Esophagus (tissue), 2 donors: Measurements from ENCODE around the gene GABRG3. TPM values are rescaled to one million over a fixed set of nuclear protein-coding genes. Genes with fewer than 3 reads are reported as not detected.

Experiments
- H3K27ac ChIP-seq, 2 donors: one replicate each; pipeline ENCODE4 v1.5.1; 2013; ENCODE audit warnings: low read depth in 2 of 2, mild to moderate bottlenecking in 2 of 2, inconsistent platforms in 1 of 2, low read length in 1 of 2, moderate library complexity in 1 of 2
- H3K27me3 ChIP-seq, 2 donors: one replicate each; pipeline ENCODE4 v1.6.1; 2013; ENCODE audit warnings: low read length in 2 of 2, control low read depth in 1 of 2, mild to moderate bottlenecking in 1 of 2; ENCODE audit not compliant: insufficient read depth in 2 of 2, control insufficient read depth in 1 of 2
- H3K36me3 ChIP-seq, 2 donors: one replicate each; pipeline ENCODE4 v1.6.1; 2013; ENCODE audit warnings: low read length in 1 of 2; ENCODE audit not compliant: control insufficient read depth in 2 of 2, insufficient read depth in 2 of 2
- H3K4me1 ChIP-seq, 2 donors: one replicate each; pipeline ENCODE4 v1.6.1; 2013; ENCODE audit warnings: low read length in 1 of 2; ENCODE audit not compliant: control insufficient read depth in 2 of 2, insufficient read depth in 2 of 2
- H3K4me3 ChIP-seq, 2 donors: one replicate each; pipeline ENCODE4 v1.5.1; 2013; ENCODE audit warnings: low read length in 2 of 2, mild to moderate bottlenecking in 2 of 2, low read depth in 1 of 2, moderate library complexity in 1 of 2
- H3K9me3 ChIP-seq, 2 donors: one replicate each; pipeline ENCODE4 v1.6.1; 2013; ENCODE audit warnings: mild to moderate bottlenecking in 2 of 2, low read depth in 1 of 2, low read length in 1 of 2, moderate library complexity in 1 of 2; ENCODE audit not compliant: control insufficient read depth in 2 of 2, insufficient read depth in 1 of 2
- WGBS, 2 donors: extraction: QIAGEN DNeasy Blood & Tissue Kit; methylation state at CpG; one replicate each; pipeline ENCODE4 v1.1.7; 2013; 5-methylcytosine and 5-hydroxymethylcytosine counted together
- polyA plus RNA-seq, 2 donors: library from polyadenylated mRNA; stranded (reverse); fragments of 200-250 nt; gene quantifications; one replicate each; pipeline ENCODE4 v1.2.3, GENCODE V29; 2013
- donor health status: healthy with polysubstance abuse.
- donor health status: Bipolar disorder and iron deficiency.

GABRG3 gene
- polyA plus RNA-seq, 2 donors: not detected

DNA sequence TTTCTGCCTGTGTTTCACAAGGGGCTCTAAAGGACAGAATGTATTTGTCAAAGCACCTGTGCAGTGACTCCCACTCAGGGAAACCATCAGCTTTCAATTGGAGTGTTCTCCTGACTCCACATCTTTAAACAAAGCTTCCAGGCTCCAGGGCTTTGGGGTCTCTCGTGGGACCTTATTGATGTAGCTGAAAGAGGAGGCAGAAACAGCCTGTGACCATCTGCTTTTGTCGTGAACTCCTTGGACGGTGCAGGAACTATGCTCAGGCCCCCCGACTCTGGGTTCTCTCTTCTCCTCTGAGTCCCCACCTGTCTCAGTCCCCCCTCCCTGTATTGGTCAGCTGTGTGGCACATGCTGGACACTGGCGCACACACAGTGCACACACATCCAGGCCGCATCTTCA, 486.8 kb downstream of the GABRG3 start:
- 89 to 91% methylated on average over 6 of the region's 6 CpGs for WGBS, 2 donors
- H3K4me1 ChIP-seq: peaks cover 0 to 2% of the 10 kb centered on the region in 2 donors
- no peaks in the 10 kb centered on the region for H3K9me3 ChIP-seq
- H3K27ac ChIP-seq: no peak overlapping the region
- no peak overlapping the region for H3K4me3 ChIP-seq
- no peaks in the 10 kb centered on the region for H3K27me3 ChIP-seq
- no peaks in the 10 kb centered on the region for H3K36me3 ChIP-seq

DNA sequence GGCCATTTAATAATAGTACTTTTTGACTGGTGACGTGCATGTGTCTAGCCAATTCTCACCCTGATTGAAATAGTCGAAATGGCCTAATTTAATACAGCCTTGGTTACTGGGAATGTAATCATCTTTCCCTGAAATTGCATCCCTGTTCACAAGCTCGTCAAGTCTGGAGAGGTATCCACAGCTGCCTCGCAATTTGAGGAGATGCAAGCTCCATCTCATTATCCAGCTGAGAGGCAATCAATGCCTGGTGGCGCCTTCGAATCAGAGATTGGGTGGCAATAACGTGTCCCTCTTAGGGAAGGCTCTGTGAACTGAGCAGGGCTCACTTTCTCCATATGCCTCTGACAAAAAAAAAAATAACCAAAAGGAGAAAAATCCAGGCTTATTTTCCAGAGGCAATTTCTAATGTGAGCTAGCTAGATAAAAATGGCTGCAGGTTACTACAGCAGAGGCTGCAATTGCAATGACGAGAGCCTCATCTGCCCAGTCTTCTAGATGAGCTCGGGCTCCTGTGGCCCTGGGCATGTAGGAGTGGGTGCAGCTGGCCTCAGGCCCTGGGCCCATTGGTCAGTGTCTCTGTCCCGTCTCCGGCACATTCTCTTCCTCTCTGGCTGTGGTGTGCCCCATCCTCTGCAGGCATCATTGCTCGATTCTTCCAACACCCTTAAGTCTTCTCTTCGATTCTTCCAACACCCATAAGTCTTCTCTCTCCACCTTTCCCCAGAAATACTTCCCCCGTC, 487.5 kb downstream of the GABRG3 start:
- H3K27me3 ChIP-seq: no peaks in the 10 kb centered on the region
- no peak overlapping the region for H3K27ac ChIP-seq
- H3K4me1 ChIP-seq: peaks cover 0 to 2% of the 10 kb centered on the region in 2 donors
- 87 to 89% methylated on average over 14 of the region's 14 CpGs for WGBS, 2 donors
- no peak overlapping the region for H3K4me3 ChIP-seq
- no peaks in the 10 kb centered on the region for H3K9me3 ChIP-seq
- no peaks in the 10 kb centered on the region for H3K36me3 ChIP-seq

DNA sequence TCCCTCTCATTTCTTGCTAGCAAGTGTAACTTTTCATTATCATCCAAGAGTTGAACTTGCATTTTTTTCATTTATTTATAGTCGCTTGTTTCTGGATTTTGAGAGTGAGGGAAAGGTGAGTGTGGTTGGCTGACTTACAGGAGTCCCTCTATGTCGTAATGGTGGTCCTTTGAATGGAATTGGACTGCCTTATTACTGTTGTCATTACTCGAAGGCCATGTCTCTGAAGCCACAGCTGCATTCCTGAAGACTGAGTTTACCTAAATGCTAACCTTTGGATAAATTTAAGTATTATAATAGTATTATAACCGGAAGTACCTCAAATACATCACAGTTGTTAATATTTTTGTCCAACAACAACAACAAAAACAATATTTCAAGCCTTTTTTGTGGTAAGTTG, 488.9 kb downstream of the GABRG3 start:
- no peaks in the 10 kb centered on the region for H3K9me3 ChIP-seq
- no peaks in the 10 kb centered on the region for H3K36me3 ChIP-seq
- 68 to 85% methylated on average over 4 of the region's 4 CpGs for WGBS, 2 donors

DNA sequence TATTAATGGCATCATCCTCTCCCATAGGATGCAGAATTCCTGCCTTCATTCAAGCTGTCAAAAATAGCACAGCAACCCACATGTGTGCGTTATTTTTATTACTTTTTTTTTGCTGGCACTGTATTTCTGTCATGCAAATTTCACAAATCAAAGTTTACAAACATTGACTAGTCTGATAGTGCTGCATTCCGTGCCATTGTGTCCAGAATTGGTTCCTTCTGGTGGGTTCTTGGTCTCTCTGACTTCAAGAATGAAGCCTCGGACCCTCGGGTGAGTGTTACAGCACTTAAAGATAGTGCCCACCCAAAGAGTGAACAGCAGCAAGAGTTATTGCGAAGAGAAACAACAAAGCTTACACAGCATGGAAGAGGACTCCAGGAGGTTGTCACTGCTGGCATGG, 490.2 kb downstream of the GABRG3 start:
- Histone ChIP-seq H3K4me3 (no peak overlapping the region), H3K27ac (no peak overlapping the region), H3K4me1 (no peaks in the 10 kb centered on the region), H3K27me3 (no peaks in the 10 kb centered on the region), H3K36me3 (no peaks in the 10 kb centered on the region), H3K9me3 (no peaks in the 10 kb centered on the region)
- 75 to 81% methylated on average over 5 of the region's 5 CpGs for WGBS, 2 donors

More for the DNA sequence above, 488.9 kb downstream of the GABRG3 start:
- no peak overlapping the region for H3K27ac ChIP-seq
- no peaks in the 10 kb centered on the region for H3K4me1 ChIP-seq
- no peak overlapping the region for H3K4me3 ChIP-seq
- no peaks in the 10 kb centered on the region for H3K27me3 ChIP-seq

DNA sequence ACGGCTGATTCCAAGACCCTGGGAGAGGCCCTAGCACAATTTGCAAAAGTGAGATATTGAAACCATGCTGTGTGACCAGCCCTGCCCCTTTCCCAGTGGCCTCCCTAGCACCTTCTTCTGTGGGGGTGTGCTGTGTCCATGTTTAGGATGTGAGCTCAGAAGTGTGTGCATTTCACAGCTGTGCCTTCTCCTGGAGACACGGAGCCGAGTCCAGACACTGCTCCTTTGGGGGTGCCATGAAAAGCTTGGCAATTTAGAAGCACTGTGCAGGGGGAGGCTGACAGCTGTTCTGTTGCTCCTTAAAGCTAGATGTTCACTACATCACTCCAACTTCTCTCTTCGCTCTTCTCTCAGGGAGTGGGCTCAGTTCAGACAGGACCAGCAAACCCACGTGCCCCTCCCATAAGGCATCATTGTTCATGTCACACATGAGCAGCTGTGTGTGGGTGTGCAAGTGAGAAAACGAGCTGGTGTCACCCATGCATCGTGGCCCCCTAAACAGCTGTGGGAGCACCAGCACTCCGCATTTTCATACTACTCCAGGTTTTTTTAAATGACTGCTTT, 492.6 kb downstream of the GABRG3 start:
- WGBS, 2 donors: 67 to 74% methylated on average over 8 of the region's 8 CpGs
- H3K27ac ChIP-seq: no peak overlapping the region
- no peaks in the 10 kb centered on the region for H3K4me1 ChIP-seq
- no peaks in the 10 kb centered on the region for H3K9me3 ChIP-seq
- no peaks in the 10 kb centered on the region for H3K36me3 ChIP-seq
- no peaks in the 10 kb centered on the region for H3K27me3 ChIP-seq
- H3K4me3 ChIP-seq: no peak overlapping the region

DNA sequence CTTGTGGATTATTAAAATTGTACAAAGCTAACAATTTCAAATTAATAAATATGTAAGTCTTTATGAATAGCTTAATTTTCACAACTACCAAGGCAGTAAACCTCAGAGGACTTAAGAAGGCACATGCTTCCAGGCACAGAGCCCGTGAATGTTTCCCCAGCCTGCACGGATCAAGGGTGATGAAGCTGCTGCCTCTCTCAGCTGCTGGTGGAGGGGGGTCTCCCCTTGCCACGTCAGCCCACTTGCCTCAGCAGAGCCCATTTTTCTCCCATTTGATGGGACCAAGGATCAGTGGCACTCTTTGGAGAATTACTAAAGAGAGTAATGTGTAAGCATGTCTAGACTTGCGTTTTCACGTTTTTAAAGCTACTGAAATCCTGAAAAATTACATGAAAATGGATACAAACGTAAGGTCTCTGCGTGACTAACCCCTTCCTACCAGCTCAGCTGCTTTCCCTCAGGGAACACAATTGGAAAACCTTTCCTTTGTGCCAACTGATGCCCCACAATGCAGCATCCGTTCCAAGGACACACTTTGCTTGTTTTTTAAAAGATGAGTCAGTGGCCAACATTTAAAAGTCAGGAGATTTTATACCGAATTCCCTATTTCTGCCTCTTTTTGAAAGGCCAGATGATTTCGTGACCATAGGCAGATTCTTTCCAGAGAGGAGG, 494.1 kb downstream of the GABRG3 start:
- H3K27ac ChIP-seq: no peak overlapping the region
- no peaks in the 10 kb centered on the region for H3K27me3 ChIP-seq
- no peak overlapping the region for H3K4me3 ChIP-seq
- WGBS, 2 donors: 34 to 51% methylated on average over 10 of the region's 10 CpGs
- H3K36me3 ChIP-seq: no peaks in the 10 kb centered on the region
- no peaks in the 10 kb centered on the region for H3K4me1 ChIP-seq
- no peaks in the 10 kb centered on the region for H3K9me3 ChIP-seq

DNA sequence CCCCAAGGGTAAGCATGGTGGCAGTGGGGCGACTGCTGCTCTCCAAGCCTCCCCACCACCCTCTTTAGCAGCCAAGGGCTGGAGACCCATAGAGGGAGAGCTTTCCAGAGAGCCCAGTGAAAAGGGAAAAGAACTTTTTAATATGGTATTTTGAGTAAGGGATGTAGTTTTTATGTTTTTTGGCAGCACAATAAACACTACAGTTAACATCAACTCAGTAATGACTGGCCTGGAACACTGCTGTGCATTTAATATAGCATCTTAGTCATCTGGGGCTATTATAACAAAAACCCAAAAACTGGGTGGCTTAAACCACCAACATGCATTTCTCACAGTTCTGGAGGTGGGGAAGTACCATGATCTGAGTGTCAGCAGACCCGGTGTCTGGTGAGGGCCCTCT, 495.8 kb downstream of the GABRG3 start:
- 78 to 85% methylated on average over 2 of the region's 2 CpGs for WGBS, 2 donors
- no peak overlapping the region for H3K4me3 ChIP-seq
- H3K9me3 ChIP-seq: no peaks in the 10 kb centered on the region
- H3K27me3 ChIP-seq: no peaks in the 10 kb centered on the region
- H3K4me1 ChIP-seq: no peaks in the 10 kb centered on the region
- H3K36me3 ChIP-seq: no peaks in the 10 kb centered on the region
- no peak overlapping the region for H3K27ac ChIP-seq

DNA sequence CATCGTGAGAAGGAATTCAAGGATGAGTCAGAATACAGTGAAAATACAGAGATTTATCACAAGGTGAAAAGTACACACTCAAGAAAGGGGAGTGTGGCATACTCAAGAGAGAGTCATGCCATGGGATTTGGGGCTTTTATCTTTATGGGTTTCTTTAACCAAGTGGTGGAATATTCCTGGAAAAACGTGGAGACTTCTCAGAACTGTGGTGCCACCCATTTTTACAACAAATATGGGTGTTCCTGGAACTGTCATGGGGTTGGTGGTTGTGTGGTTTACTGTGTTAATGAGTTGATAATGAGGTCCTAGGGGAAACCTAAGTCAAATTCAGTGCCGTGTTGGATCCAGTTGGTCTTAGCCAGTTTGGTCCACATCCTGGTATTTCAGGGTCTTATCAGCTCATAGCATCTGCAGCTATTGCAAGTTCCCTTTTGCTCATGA, 497.2 kb downstream of the GABRG3 start:
- 43 to 51% methylated on average over 3 of the region's 3 CpGs for WGBS, 2 donors
- H3K27ac ChIP-seq: no peak overlapping the region
- H3K36me3 ChIP-seq: no peaks in the 10 kb centered on the region
- H3K9me3 ChIP-seq: no peaks in the 10 kb centered on the region
- no peak overlapping the region for H3K4me3 ChIP-seq
- H3K27me3 ChIP-seq: no peaks in the 10 kb centered on the region
- H3K4me1 ChIP-seq: no peaks in the 10 kb centered on the region

DNA sequence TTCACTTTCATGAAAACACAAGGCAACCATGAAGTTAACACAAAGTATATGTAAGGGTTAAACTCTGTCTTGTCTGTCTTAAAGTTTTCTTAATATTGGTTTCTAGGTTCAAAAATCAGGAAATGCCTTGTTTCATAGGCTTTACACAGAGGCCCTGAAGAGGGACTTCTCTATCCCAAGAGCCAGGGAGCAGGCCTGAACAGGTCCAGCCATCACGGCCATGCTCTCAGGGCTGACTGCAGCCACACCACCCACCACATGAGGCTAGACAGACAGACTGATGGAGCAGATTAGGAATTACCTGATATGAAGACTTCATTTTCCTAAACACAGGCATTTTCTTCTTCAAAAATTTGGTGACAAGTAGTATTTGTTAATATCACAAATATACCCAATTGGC, 502.9 kb downstream of the GABRG3 start:
- Histone ChIP-seq H3K27ac (no peak overlapping the region), H3K4me3 (no peak overlapping the region), H3K27me3 (no peaks in the 10 kb centered on the region), H3K9me3 (no peaks in the 10 kb centered on the region), H3K36me3 (no peaks in the 10 kb centered on the region), H3K4me1 (no peaks in the 10 kb centered on the region)
- 47 to 81% methylated on average over 1 of the region's 1 CpG for WGBS, 2 donors
